Stimulated activated CD8-positive, alpha-beta memory T cell treated with anti-CD3 and anti-CD28 coated beads, Interleukin-4, amount 100 ng/mL, for 24 hours (primary cell): Measurements from ENCODE around the gene CASD1.
A peak's percentile ranks its signal among the peaks of the same experiment; 100 is the strongest.

Experiments used
- DNase-seq: peaks from one replicate; pipeline ENCODE4 v3.0.0-alpha.2; 2020; ENCODE audit warnings: low read depth

Gene CASD1

GRCh38 chr7:94509264-94509886, at the start of gene CASD1:
Gene CASD1, plus strand, starts transcription at chr7:94509809. Its CDS starts 276 bp downstream, at chr7:94510085.
- peak; percentile 51 for DNase-seq

GRCh38 chr7:94466516-94466915, 43.1 kb upstream of the CASD1 start:
- no peak for DNase-seq

GRCh38 chr7:94471604-94472003, 38.0 kb upstream of the CASD1 start:
- DNase-seq: no peak

GRCh38 chr7:94472608-94473007, 37.0 kb upstream of the CASD1 start:
- DNase-seq: no peak

GRCh38 chr7:94476251-94476840, 33.3 kb upstream of the CASD1 start:
- DNase-seq: no peak

GRCh38 chr7:94477878-94478277, 31.7 kb upstream of the CASD1 start:
- no peak for DNase-seq

- DNase-seq: no peak
Observed at GRCh38 chr7:94478648-94479214, 30.9 kb upstream of the CASD1 start.

GRCh38 chr7:94481279-94481678, 28.3 kb upstream of the CASD1 start:
- no peak for DNase-seq

GRCh38 chr7:94482796-94483195, 26.8 kb upstream of the CASD1 start:
- no peak for DNase-seq

- DNase-seq: no peak
Observed at GRCh38 chr7:94483843-94484242, 25.8 kb upstream of the CASD1 start.

GRCh38 chr7:94486216-94486615, 23.4 kb upstream of the CASD1 start:
- DNase-seq: no peak

GRCh38 chr7:94491410-94491809, 18.2 kb upstream of the CASD1 start:
- no peak for DNase-seq

- DNase-seq: no peak
Observed at GRCh38 chr7:94492601-94493000, 17.0 kb upstream of the CASD1 start.

GRCh38 chr7:94497874-94498670, 11.5 kb upstream of the CASD1 start:
- DNase-seq: no peak

- no peak for DNase-seq
Observed at GRCh38 chr7:94498918-94499317, 10.7 kb upstream of the CASD1 start.

- DNase-seq: no peak
Observed at GRCh38 chr7:94507462-94507861, 2.1 kb upstream of the CASD1 start.

- DNase-seq: no peak
Observed at GRCh38 chr7:94507962-94508361, 1.6 kb upstream of the CASD1 start.

- DNase-seq: peak; percentile 44
Observed at GRCh38 chr7:94509887-94510581, 425 bp downstream of the CASD1 start.

GRCh38 chr7:94510582-94511496, 1.2 kb downstream of the CASD1 start:
- DNase-seq: peak; percentile 7

- no peak for DNase-seq
Observed at GRCh38 chr7:94511718-94512117, 2.1 kb downstream of the CASD1 start.
